ENCODE results near the gene PACSIN1. TPM values are rescaled to one million over a fixed set of nuclear protein-coding genes. Genes with fewer than 3 reads are reported as not detected.

Gene PACSIN1
- total and polyA plus RNA-seq, 4 donors: 0.03 to 0.17 (median 0.15) TPM

- no peaks in the 10 kb centered on the region for H3K27me3 ChIP-seq (ENCODE audit: control insufficient read depth in 4 of 4, insufficient read depth in 4 of 4, low read length in 3 of 4)
- no peaks in the 10 kb centered on the region for H3K9me3 ChIP-seq (ENCODE audit: control insufficient read depth in 4 of 4, low read length in 3 of 4)
- 98% methylated on average over 4 of the region's 4 CpGs for WGBS
- no peak overlapping the region for H3K27ac ChIP-seq (ENCODE audit: low read depth in 1 of 2, low read length in 2 of 2)
- no peaks in the 10 kb centered on the region for H3K4me1 ChIP-seq (ENCODE audit: control insufficient read depth in 4 of 4, insufficient read depth in 4 of 4, low read length in 3 of 4)
- no peak for TF ChIP-seq NR2F2 (IDR thresholded peaks at IDR 0.05)
- TF ChIP-seq EGR1 (IDR thresholded peaks at IDR 0.05; ENCODE audit: low read depth in 2 of 2): no peak
- no peak for TF ChIP-seq HNF4A (conservative IDR thresholded peaks at IDR 0.05)
- H3K36me3 ChIP-seq (ENCODE audit: control insufficient read depth in 4 of 4, insufficient read depth in 3 of 4, low read depth in 1 of 4, low read length in 3 of 4): peaks cover 0 to 2% (median 0%) of the 10 kb centered on the region in 4 donors
- no peak for DNase-seq (ENCODE audit: low spot score)
- no peak overlapping the region for H3K4me3 ChIP-seq (ENCODE audit: low read depth in 1 of 3, low read length in 3 of 3)
- H3K9ac ChIP-seq (ENCODE audit: low read depth in 1 of 2, low read length in 2 of 2): no peak overlapping the region
These were observed 115.7 kb downstream of the PACSIN1 start for GRCh38 chr6:34581561-34581920.

GRCh38 chr6:34583461-34583860, 117.6 kb downstream of the PACSIN1 start:
- H3K27me3 ChIP-seq (ENCODE audit: control insufficient read depth in 4 of 4, insufficient read depth in 4 of 4, low read length in 3 of 4): no peaks in the 10 kb centered on the region
- no peak overlapping the region for H3K4me3 ChIP-seq (ENCODE audit: low read depth in 1 of 3, low read length in 3 of 3)
- no peak overlapping the region for H3K9ac ChIP-seq (ENCODE audit: low read depth in 1 of 2, low read length in 2 of 2)
- H3K36me3 ChIP-seq (ENCODE audit: control insufficient read depth in 4 of 4, insufficient read depth in 3 of 4, low read depth in 1 of 4, low read length in 3 of 4): peaks cover 0 to 7% (median 2%) of the 10 kb centered on the region in 4 donors
- no peaks in the 10 kb centered on the region for H3K9me3 ChIP-seq (ENCODE audit: control insufficient read depth in 4 of 4, low read length in 3 of 4)
- no peak overlapping the region for H3K27ac ChIP-seq (ENCODE audit: low read depth in 1 of 2, low read length in 2 of 2)
- no peaks in the 10 kb centered on the region for H3K4me1 ChIP-seq (ENCODE audit: control insufficient read depth in 4 of 4, insufficient read depth in 4 of 4, low read length in 3 of 4)
- TF ChIP-seq HNF4A (conservative IDR thresholded peaks at IDR 0.05) (no peak), NR2F2 (IDR thresholded peaks at IDR 0.05) (no peak), ZBTB33 (IDR thresholded peaks at IDR 0.05) (no peak), FOXA2 (IDR thresholded peaks at IDR 0.05) (no peak), YY1 (IDR thresholded peaks at IDR 0.05) (no peak), RAD21 (IDR thresholded peaks at IDR 0.05) (peak; percentile 39 to 61), FOXA1 (IDR thresholded peaks at IDR 0.05) (no peak), ATF3 (IDR thresholded peaks at IDR 0.05) (no peak), CTCF (IDR thresholded peaks at IDR 0.05; ENCODE audit: low read depth, low read length, missing input control) (peak; percentile 30), JUND (IDR thresholded peaks at IDR 0.05) (no peak), RXRA (IDR thresholded peaks at IDR 0.05) (no peak)
- no peak for DNase-seq (ENCODE audit: low spot score)
- WGBS: 86% methylated on average over 6 of the region's 6 CpGs

GRCh38 chr6:34583861-34584604, 118.2 kb downstream of the PACSIN1 start:
- no peak for TF ChIP-seq HNF4A (conservative IDR thresholded peaks at IDR 0.05)
- TF ChIP-seq MAX (IDR thresholded peaks at IDR 0.05): no peak
- no peak for TF ChIP-seq RXRA (IDR thresholded peaks at IDR 0.05)
- TF ChIP-seq CTCF (IDR thresholded peaks at IDR 0.05; ENCODE audit: low read depth, low read length, missing input control): no peak
- no peak for TF ChIP-seq TAF1 (conservative IDR thresholded peaks at IDR 0.05)
- TF ChIP-seq REST (IDR thresholded peaks at IDR 0.05): no peak
- Histone ChIP-seq H3K36me3 (ENCODE audit: control insufficient read depth in 4 of 4, insufficient read depth in 3 of 4, low read depth in 1 of 4, low read length in 3 of 4) (peaks cover 0 to 12% (median 2%) of the 10 kb centered on the region in 4 donors), H3K4me1 (ENCODE audit: control insufficient read depth in 4 of 4, insufficient read depth in 4 of 4, low read length in 3 of 4) (no peaks in the 10 kb centered on the region), H3K27ac (ENCODE audit: low read depth in 1 of 2, low read length in 2 of 2) (no peak overlapping the region), H3K9me3 (ENCODE audit: control insufficient read depth in 4 of 4, low read length in 3 of 4) (no peaks in the 10 kb centered on the region), H3K9ac (ENCODE audit: low read depth in 1 of 2, low read length in 2 of 2) (no peak overlapping the region), H3K27me3 (ENCODE audit: control insufficient read depth in 4 of 4, insufficient read depth in 4 of 4, low read length in 3 of 4) (no peaks in the 10 kb centered on the region), H3K4me3 (ENCODE audit: low read depth in 1 of 3, low read length in 3 of 3) (no peak overlapping the region)
- 84% methylated on average over 5 of the region's 5 CpGs for WGBS
- no peak for DNase-seq (ENCODE audit: low spot score)
